ENCODE measurements around the gene RAB29. TPM values are rescaled to one million over a fixed set of nuclear protein-coding genes. Genes with fewer than 3 reads are reported as not detected.
"Not testable (repeated sequence)": the region's sequence is repeated elsewhere in the genome, so short reads cannot be mapped to it uniquely, and the experiment has no call there.

Gene RAB29
- total RNA-seq, 1 donor from 2014 or later = 30.1 TPM

- DNase-seq (ENCODE audit: low spot score) = no peak
Observed at GRCh38 chr1:205725514-205725913, 49.8 kb downstream of the RAB29 start.

GRCh38 chr1:205720740-205721139 lies 54.5 kb downstream of the RAB29 start:
- not testable (repeated sequence) for DNase-seq (ENCODE audit: low spot score)

GRCh38 chr1:205719762-205720161 lies 55.5 kb downstream of the RAB29 start:
- DNase-seq (ENCODE audit: low spot score) = no peak

GRCh38 chr1:205719015-205719414 lies 56.3 kb downstream of the RAB29 start:
- DNase-seq (ENCODE audit: low spot score) = no peak

Other genes starting within 250 kb of the RAB29 start
- gene ELK4, start 143.5 kb downstream of the RAB29 start, total RNA-seq = 74.8 TPM
- gene SLC45A3, start 95.0 kb downstream of the RAB29 start, total RNA-seq = 13.6 TPM
- gene NUCKS1, start 25.3 kb downstream of the RAB29 start, total RNA-seq = 133 TPM
- gene SLC41A1, start 37.7 kb upstream of the RAB29 start, total RNA-seq = 40.5 TPM
- gene PM20D1, start 74.7 kb upstream of the RAB29 start, total RNA-seq = 0.26 TPM
- gene SLC26A9, start 168.0 kb upstream of the RAB29 start, total RNA-seq = 1.3 TPM
- gene RAB7B, start 227.9 kb upstream of the RAB29 start, total RNA-seq = 18.7 TPM
- 105 TPM for gene CTSE, start 248.4 kb upstream of the RAB29 start, total RNA-seq

Data from mucosa of gallbladder (tissue), 1 donor.